Measurements from ENCODE around the gene PCDHA7. TPM values are rescaled to one million over a fixed set of nuclear protein-coding genes. Genes with fewer than 3 reads are reported as not detected.

Gene PCDHA7
- total RNA-seq, 1 experiment from 2014 or later: 0.48 TPM

DNA sequence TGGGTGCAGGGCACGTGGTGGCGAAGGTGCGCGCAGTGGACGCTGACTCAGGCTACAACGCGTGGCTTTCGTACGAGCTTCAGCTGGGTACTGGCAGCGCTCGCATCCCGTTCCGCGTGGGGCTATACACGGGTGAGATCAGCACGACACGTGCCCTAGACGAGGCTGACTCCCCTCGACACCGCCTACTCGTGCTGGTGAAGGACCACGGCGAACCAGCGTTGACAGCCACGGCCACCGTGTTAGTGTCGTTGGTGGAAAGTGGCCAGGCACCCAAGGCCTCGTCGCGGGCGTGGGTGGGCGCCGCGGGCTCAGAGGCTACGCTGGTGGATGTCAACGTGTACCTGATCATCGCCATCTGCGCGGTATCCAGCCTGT is 37.4 kb upstream of the PCDHA7 start:
- TF ChIP-seq, protein P1, sequence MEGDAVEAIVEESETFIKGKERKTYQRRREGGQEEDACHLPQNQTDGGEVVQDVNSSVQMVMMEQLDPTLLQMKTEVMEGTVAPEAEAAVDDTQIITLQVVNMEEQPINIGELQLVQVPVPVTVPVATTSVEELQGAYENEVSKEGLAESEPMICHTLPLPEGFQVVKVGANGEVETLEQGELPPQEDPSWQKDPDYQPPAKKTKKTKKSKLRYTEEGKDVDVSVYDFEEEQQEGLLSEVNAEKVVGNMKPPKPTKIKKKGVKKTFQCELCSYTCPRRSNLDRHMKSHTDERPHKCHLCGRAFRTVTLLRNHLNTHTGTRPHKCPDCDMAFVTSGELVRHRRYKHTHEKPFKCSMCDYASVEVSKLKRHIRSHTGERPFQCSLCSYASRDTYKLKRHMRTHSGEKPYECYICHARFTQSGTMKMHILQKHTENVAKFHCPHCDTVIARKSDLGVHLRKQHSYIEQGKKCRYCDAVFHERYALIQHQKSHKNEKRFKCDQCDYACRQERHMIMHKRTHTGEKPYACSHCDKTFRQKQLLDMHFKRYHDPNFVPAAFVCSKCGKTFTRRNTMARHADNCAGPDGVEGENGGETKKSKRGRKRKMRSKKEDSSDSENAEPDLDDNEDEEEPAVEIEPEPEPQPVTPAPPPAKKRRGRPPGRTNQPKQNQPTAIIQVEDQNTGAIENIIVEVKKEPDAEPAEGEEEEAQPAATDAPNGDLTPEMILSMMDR (conservative IDR thresholded peaks at IDR 0.05): no peak
- Histone ChIP-seq H4K5ac (ENCODE audit: insufficient read length, low read depth, low read length) (no peak overlapping the region), H2BK5ac (ENCODE audit: insufficient read length, low read length) (no peak overlapping the region), H3K56ac (ENCODE audit: insufficient read length, low read depth, low read length) (no peak overlapping the region), H3K4me2 (ENCODE audit: insufficient read depth, insufficient read length, low read length) (no peak overlapping the region), H3K23me2 (ENCODE audit: insufficient read length, low read depth, low read length, poor library complexity, severe bottlenecking) (peaks cover 2% of the 10 kb centered on the region), H3K79me1 (ENCODE audit: insufficient read depth, low read depth, low read length, poor library complexity, severe bottlenecking) (no peaks in the 10 kb centered on the region), H3K18ac (ENCODE audit: insufficient read length, low read depth, low read length) (no peak overlapping the region), H2AK5ac (ENCODE audit: insufficient read length, low read length) (no peak overlapping the region), H2BK120ac (ENCODE audit: low read depth, low read length, poor library complexity, severe bottlenecking) (no peak overlapping the region), H2BK15ac (ENCODE audit: low read depth, low read length) (no peak overlapping the region), H3T11ph (ENCODE audit: low read length) (no peak overlapping the region), H4K20me1 (ENCODE audit: control insufficient read depth, insufficient read depth, insufficient read length) (no peaks in the 10 kb centered on the region), H3K14ac (ENCODE audit: insufficient read depth, low read length) (no peak overlapping the region; the same call in 1 of the 2 replicates), H2AFZ (ENCODE audit: low read length) (no peak overlapping the region), H2BK12ac (ENCODE audit: insufficient read length, low read depth, low read length) (no peak overlapping the region), H3K79me2 (ENCODE audit: insufficient read depth, low read length) (no peaks in the 10 kb centered on the region), H4K8ac (replicated peaks; ENCODE audit: insufficient read length, low read depth, low read length) (no peak overlapping the region), H3K9me3 (ENCODE audit: control insufficient read depth, low read depth, low read length) (no peaks in the 10 kb centered on the region), H3K4ac (ENCODE audit: low read depth, low read length) (no peak overlapping the region), H2BK20ac (ENCODE audit: low read depth, low read length, poor library complexity, severe bottlenecking) (no peak overlapping the region), H3K9ac (ENCODE audit: extremely low read depth, insufficient read length, low read length) (no peak overlapping the region), H3K4me1 (ENCODE audit: insufficient read depth, low read length) (no peaks in the 10 kb centered on the region), H3K27ac (ENCODE audit: insufficient read length, low read depth, low read length) (no peak overlapping the region), H3K23ac (ENCODE audit: insufficient read length, low read depth, low read length) (no peak overlapping the region), H4K91ac (ENCODE audit: insufficient read length, low read depth, low read length) (no peak overlapping the region), H3K27me3 (ENCODE audit: insufficient read depth, low read length) (no peaks in the 10 kb centered on the region)
- WGBS (ENCODE audit: extremely low coverage, insufficient read length, low lambda C conversion rate): no CpG with 5 or more reads among the region's 39 CpGs
- Mint-ChIP-seq H3K4me3 (no peak overlapping the region), H3K27me3 (ENCODE audit: low read depth) (no peaks in the 10 kb centered on the region), H3K36me3 (ENCODE audit: insufficient read depth in 1 of 3, low read depth in 3 of 3) (peaks cover 2 to 44% (median 23%) of the 10 kb centered on the region in 3 experiments), H3K4me1 (no peaks in the 10 kb centered on the region), H3K9me3 (peaks cover 51 to 67% of the 10 kb centered on the region in 2 experiments), H3K27ac (no peak overlapping the region)
- DNase-seq: no peak

All from H9 (cell line).